Endothelial cell of umbilical vein (primary cell): ENCODE results near the gene ZAR1L.

Experiments used
- CTCF ChIP-seq, 2 donors: IDR thresholded peaks; 1 replicate in 1 of 2; 2 replicates in 1 of 2; pipeline ENCODE4 v1.5.1; 2011; ENCODE audit warnings: low read length in 2 of 2, mild to moderate bottlenecking in 2 of 2, moderate library complexity in 2 of 2, control low read depth in 1 of 2, inconsistent platforms in 1 of 2, low read depth in 1 of 2; ENCODE audit not compliant: insufficient read depth in 1 of 2; ENCODE audit errors: extremely low read depth in 1 of 2
- EZH2 ChIP-seq: IDR thresholded peaks from 2 replicates; pipeline ENCODE4 v1.6.1; 2012; ENCODE audit warnings: borderline replicate concordance, low read depth, mild to moderate bottlenecking, moderate library complexity, low read length, inconsistent platforms; ENCODE audit not compliant: severe bottlenecking
- FOS ChIP-seq: IDR thresholded peaks from 2 replicates; pipeline ENCODE4 v1.6.1; 2011; ENCODE audit warnings: mild to moderate bottlenecking, low read length, moderate library complexity, borderline replicate concordance; ENCODE audit not compliant: insufficient read depth
- JUN ChIP-seq: IDR thresholded peaks from 2 replicates; pipeline ENCODE4 v1.6.1; 2011; ENCODE audit warnings: borderline replicate concordance, low read depth; ENCODE audit not compliant: insufficient read length, insufficient read depth
- MYC ChIP-seq: IDR thresholded peaks from one replicate; pipeline ENCODE4 v1.6.1; 2011; ENCODE audit warnings: mild to moderate bottlenecking, low read depth, low read length
- POLR2A ChIP-seq: IDR thresholded peaks from 2 replicates; pipeline ENCODE4 v1.6.1; 2012; ENCODE audit warnings: low read depth, mild to moderate bottlenecking, control low read depth, low read length
- POLR2AphosphoS5 ChIP-seq: IDR thresholded peaks from 2 replicates; pipeline ENCODE4 v1.6.1; 2012; ENCODE audit warnings: low read depth, mild to moderate bottlenecking, control low read depth, low read length, moderate library complexity; ENCODE audit not compliant: insufficient read depth
- TF ChIP-seq, protein P1 (sequence below): IDR thresholded peaks from 2 replicates; pipeline ENCODE4 v1.6.1; 2011; ENCODE audit not compliant: insufficient read depth, insufficient read length

- TF ChIP-seq JUN, result no peak
- no peak for TF ChIP-seq CTCF (IDR thresholded peaks at IDR 0.05; ENCODE audit: extremely low read depth in 1 of 2, insufficient read depth in 1 of 2, low read depth in 1 of 2, low read length in 2 of 2)
- no peak for TF ChIP-seq POLR2A
- TF ChIP-seq EZH2, result no peak
- TF ChIP-seq, protein P1, sequence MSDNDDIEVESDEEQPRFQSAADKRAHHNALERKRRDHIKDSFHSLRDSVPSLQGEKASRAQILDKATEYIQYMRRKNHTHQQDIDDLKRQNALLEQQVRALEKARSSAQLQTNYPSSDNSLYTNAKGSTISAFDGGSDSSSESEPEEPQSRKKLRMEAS, result no peak
- TF ChIP-seq POLR2AphosphoS5, result no peak
- no peak for TF ChIP-seq MYC
- TF ChIP-seq FOS, result no peak
Measured at GRCh38 chr13:32282096-32282711, 33.0 kb downstream of the ZAR1L start.
